ENCODE results near the gene PCED1A.

The PCED1A gene

DNA sequence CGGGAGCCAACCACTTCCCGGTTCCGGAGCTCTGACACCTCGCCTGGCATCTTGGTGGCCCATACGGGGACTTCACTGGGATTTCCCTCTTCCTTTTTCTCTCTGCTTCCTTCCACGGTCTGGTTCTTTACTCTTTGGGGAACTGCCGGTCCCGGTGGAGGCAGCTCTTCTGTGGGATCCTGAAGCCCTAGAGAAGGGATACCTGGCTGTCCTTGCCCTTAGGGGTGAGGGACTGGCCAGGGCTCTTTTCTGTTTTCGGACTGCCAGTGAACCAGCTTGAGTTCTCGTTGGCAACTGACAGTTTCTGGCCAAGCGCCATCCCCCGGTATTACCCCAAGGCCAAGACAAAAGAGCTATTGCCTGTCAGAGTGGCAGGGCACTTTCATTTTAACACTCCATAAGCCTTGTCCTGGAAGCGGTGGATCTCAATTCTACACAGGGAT lies 39.1 kb downstream of the PCED1A start:
- DNase-seq, result no peak

GRCh38 chr20:2800521-2801285 lies 39.8 kb downstream of the PCED1A start, which contains the start of gene CPXM1:
TSS of gene CPXM1 (minus strand) at chr20:2800627. CDS start at chr20:2800572, 55 bp downstream.
- DNase-seq, result no peak

- DNase-seq, result no peak
Observed at GRCh38 chr20:2799688-2800520, 40.6 kb downstream of the PCED1A start.

DNA sequence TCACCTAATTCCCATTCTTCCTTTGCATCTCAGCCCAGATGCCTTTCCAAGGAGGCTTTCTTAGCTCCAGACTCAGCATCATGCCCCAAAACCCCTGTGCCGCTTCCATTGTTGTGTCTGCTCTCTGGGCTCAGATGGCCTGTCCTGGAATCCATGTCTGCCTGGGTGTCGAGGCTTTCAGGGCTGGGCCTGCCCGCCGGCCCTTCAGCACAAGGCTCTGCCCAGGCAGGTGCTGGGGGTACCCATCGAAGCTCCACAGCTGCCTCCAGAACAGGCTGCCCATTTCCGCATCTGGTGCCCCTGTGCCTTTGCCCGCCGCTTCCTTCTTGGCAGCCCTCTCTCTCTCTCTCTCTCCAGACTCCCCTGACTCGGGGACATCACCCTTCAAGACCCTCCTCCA lies 41.2 kb downstream of the PCED1A start:
- DNase-seq, result no peak

- DNase-seq, result no peak
Observed at GRCh38 chr20:2798814-2799213, 41.6 kb downstream of the PCED1A start.

DNA sequence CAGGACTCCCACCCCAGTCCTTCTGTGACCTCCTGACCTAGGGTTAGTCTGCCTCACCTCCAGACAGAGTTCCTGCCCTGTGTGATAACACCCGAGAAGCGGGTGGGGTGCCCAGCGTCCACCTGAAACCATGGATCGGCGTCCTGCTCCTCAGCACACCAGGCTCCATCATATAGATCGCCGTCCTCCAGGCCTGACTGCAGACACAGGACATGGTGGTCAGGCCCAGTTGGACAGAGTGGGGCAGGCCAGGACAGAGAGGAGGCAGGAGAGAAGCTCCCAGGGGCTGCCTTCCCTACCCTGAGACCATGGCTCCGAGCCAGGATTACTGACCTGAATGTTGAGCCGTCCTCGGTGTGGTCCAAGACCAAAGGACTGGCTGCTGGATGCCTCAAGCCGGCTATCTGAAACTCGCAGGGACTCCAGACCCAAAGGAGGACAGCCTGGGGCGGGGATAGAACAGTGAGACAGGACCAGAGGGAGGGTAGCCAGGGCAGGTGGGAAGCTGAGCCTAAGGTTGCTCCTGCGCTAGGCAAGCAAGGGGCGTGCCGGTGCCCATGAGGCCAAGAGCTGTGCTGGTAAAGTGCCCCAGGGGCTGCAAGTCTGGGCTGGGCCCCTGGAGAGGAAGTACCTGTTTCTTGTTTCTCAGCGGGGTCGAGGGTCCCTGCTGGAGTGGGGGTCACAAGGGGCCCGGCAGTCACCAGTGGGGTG lies 42.2 kb downstream of the PCED1A start:
- DNase-seq, result no peak

DNA sequence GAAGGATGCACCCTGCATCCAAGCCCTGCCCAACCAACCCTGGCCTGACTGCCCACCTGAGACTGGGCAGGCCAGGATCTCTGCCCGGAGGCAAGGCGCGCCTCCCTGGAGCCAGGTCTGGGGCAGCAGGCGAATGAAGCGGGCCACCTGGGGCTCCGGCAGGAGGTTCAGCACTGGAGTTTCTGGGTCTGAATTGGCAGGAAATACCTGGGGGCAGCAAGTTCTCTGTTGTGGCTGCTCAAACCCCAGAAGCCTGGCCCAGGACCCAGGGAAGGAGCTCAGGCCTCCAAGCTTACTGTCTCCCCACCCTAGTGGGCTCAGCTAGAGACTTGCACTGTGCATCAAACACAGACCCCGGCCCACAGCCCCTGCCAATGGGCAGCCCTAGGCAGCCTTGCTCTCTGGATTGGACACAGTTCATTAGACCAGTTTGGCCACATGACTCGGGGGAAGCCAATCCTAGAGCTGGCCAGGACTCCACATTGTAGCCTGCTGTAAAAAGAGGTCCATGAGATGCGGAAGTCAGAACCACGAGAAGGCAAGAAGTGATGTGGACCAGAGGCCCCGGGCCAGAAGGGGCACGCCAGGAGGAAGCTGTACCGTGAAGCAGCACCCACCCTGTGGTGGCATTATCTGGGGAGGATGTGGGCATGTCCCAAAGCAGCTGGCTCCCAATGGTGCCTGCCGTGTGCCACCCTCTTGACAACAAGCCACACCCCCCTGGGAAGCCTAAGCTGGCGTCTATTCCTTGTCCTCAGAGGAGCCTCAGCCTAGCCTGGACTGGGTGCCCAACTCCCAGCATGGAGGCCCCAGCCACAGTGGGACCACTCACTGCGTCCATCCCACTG lies 43.1 kb downstream of the PCED1A start:
- no peak for DNase-seq

DNA sequence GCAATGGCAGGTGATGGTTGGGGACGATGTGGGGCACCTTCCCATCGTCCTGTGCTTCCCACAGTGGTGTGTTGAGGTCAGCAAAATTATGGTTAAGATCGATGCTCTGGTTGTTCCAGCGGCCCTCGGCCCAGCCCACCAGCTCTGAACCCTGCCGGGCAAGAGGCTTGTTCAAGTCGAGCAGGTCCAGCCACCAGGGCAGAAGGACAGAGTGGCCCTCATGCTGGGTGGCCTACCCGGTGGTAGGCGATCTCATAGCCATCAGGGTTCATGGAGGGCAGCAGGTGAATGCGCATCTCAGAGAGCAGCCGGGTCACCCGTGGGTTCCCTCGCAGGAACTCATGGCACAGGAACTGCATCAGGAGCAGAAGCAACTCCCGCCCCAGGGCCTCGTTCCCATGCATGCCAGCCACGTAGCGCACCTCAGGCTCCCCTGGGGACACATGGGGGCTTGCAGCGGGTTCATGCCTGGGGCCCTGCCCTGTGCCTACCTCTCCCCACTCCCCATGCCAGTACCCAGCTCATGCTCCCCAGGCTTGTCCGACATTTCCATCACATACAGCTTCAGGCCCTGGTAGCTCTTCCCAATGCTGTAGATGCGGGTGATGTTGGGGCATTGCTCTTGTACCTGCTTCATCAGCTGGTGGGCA lies 44.3 kb downstream of the PCED1A start:
- DNase-seq, result no peak

GRCh38 chr20:2795451-2795850 lies 45.0 kb downstream of the PCED1A start:
- no peak for DNase-seq

- DNase-seq, result no peak
Observed at GRCh38 chr20:2794866-2795447, 45.5 kb downstream of the PCED1A start.

DNA sequence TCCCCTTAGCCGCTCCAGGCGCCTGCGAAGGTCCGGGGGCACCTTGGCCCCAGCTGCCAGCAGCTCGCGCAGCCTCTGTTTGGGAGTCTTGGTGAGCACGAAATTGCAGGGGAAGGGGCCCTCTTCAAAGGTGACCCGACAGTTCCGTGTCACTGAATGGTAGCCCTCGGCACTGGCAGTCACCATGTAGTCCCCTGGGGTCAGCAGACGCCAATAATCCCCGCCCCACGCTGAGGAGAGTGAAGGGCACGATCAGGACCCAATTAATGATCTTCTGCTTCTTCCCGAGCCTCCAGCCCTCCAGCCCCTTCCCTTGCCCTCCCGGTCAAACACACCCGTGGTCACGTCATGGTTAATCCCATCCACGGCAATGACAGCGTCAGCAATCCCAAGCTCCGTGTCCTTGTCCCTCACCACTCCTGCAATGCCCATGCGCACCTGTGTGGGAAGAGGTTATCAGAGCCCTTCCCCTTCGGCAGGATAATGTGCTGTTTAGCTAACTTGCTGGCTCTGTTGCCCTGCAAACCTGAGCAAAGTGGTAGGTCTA lies 46.2 kb downstream of the PCED1A start:
- no peak for DNase-seq

GRCh38 chr20:2793471-2793870 lies 47.0 kb downstream of the PCED1A start:
- DNase-seq, result no peak
